SK-N-SH treated with all-trans-retinoic acid at 6 μM for 48 hours (cell line): ENCODE results near the gene IL17C.

Source experiments
- ATAC-seq: fragments of 200-7000 bp; cut with Tn5 transposase; 3 replicates; pipeline ENCODE4 v1.9.1; 2020; ENCODE audit warnings: mild to moderate bottlenecking, moderate library complexity
- ARNTL ChIP-seq: fragments of 450-650 bp; formaldehyde crosslinking; IDR thresholded peaks from 2 replicates; pipeline ENCODE4 v1.5.0; 2020; ENCODE audit warnings: low read depth, mild to moderate bottlenecking, moderate library complexity, borderline replicate concordance
- BACH2 ChIP-seq: fragments of 250-450 bp; sonication (Bioruptor Pico); IDR thresholded peaks from 2 replicates; pipeline ENCODE4 v1.9.0; 2021; ENCODE audit warnings: mild to moderate bottlenecking, borderline replicate concordance
- CREB5 ChIP-seq: fragments of 250-450 bp; sonication (Bioruptor Pico); IDR thresholded peaks from 2 replicates; pipeline ENCODE4 v1.5.1; 2020; ENCODE audit warnings: low read depth, mild to moderate bottlenecking, moderate library complexity
- CSDC2 ChIP-seq: fragments of 250-450 bp; sonication (Bioruptor Pico); IDR thresholded peaks from 2 replicates; pipeline ENCODE4 v1.5.0; 2020; ENCODE audit warnings: mild to moderate bottlenecking, moderate library complexity
- CSRNP3 ChIP-seq: fragments of 250-450 bp; sonication (Bioruptor Pico); IDR thresholded peaks from 2 replicates; pipeline ENCODE4 v1.5.1; 2021; ENCODE audit warnings: mild to moderate bottlenecking, moderate library complexity
- ISL1 ChIP-seq: fragments of 250-450 bp; sonication (Bioruptor Pico); IDR thresholded peaks from 2 replicates; pipeline ENCODE4 v2.1.2; 2022; ENCODE audit warnings: mild to moderate bottlenecking, moderate library complexity
- PATZ1 ChIP-seq: fragments of 250-450 bp; sonication (Bioruptor Pico); IDR thresholded peaks from 2 replicates; pipeline ENCODE4 v1.8.0; 2020; ENCODE audit warnings: mild to moderate bottlenecking, moderate library complexity, borderline replicate concordance
- POU6F1 ChIP-seq: fragments of 250-450 bp; sonication (Bioruptor Pico); IDR thresholded peaks from 2 replicates; pipeline ENCODE4 v1.8.0; 2021; ENCODE audit warnings: low read depth, mild to moderate bottlenecking, moderate library complexity, borderline replicate concordance
- PPARA ChIP-seq: fragments of 250-450 bp; sonication (Bioruptor Pico); IDR thresholded peaks from 2 replicates; pipeline ENCODE4 v1.5.0; 2020; ENCODE audit warnings: mild to moderate bottlenecking, borderline replicate concordance
- RARB ChIP-seq: fragments of 250-450 bp; sonication (Bioruptor Pico); IDR thresholded peaks from 2 replicates; pipeline ENCODE4 v1.8.0; 2021; ENCODE audit warnings: mild to moderate bottlenecking, moderate library complexity
- SNAI2 ChIP-seq: fragments of 250-450 bp; sonication (Bioruptor Pico); IDR thresholded peaks from 2 replicates; pipeline ENCODE4 v1.5.0; 2020; ENCODE audit warnings: mild to moderate bottlenecking, moderate library complexity
- TCF4 ChIP-seq: fragments of 250-450 bp; sonication (Bioruptor Pico); IDR thresholded peaks from 2 replicates; pipeline ENCODE4 v1.8.0; 2021; ENCODE audit warnings: mild to moderate bottlenecking, moderate library complexity, borderline replicate concordance
- TOX ChIP-seq: fragments of 250-450 bp; sonication (Bioruptor Pico); IDR thresholded peaks from 2 replicates; pipeline ENCODE4 v1.8.0; 2021; ENCODE audit warnings: mild to moderate bottlenecking, moderate library complexity, borderline replicate concordance
- TSHZ2 ChIP-seq: fragments of 250-450 bp; sonication (Bioruptor Pico); IDR thresholded peaks from 2 replicates; pipeline ENCODE4 v1.5.0; 2020; ENCODE audit warnings: mild to moderate bottlenecking, moderate library complexity
- ZC3H10 ChIP-seq: fragments of 250-450 bp; sonication (Bioruptor Pico); IDR thresholded peaks from 2 replicates; pipeline ENCODE4 v1.5.1; 2021; ENCODE audit warnings: mild to moderate bottlenecking, moderate library complexity
- ZFP3 ChIP-seq: fragments of 250-450 bp; sonication (Bioruptor Pico); IDR thresholded peaks from 2 replicates; pipeline ENCODE4 v1.5.0; 2020; ENCODE audit warnings: mild to moderate bottlenecking, moderate library complexity
- ZFP30 ChIP-seq: fragments of 450-650 bp; formaldehyde crosslinking; IDR thresholded peaks from 2 replicates; pipeline ENCODE4 v1.5.0; 2022; ENCODE audit warnings: mild to moderate bottlenecking, moderate library complexity
- ZNF70 ChIP-seq: fragments of 450-650 bp; formaldehyde crosslinking; IDR thresholded peaks from 2 replicates; pipeline ENCODE4 v1.5.0; 2020; ENCODE audit warnings: mild to moderate bottlenecking, moderate library complexity
- ZNF8 ChIP-seq: fragments of 450-650 bp; formaldehyde crosslinking; IDR thresholded peaks from 2 replicates; pipeline ENCODE4 v1.5.0; 2020; ENCODE audit warnings: mild to moderate bottlenecking, moderate library complexity

IL17C gene

GRCh38 chr16:88642881-88643643, 4.7 kb downstream of the IL17C start:
- ATAC-seq, result no peak
- TF ChIP-seq CSDC2 (CRISPR knock-in tag) (no peak), ZFP3 (no peak), PPARA (CRISPR knock-in tag) (no peak), ZC3H10 (CRISPR knock-in tag) (no peak), POU6F1 (CRISPR knock-in tag) (no peak), TOX (no peak), CSRNP3 (CRISPR knock-in tag) (no peak)

- ATAC-seq, result no peak
- TF ChIP-seq ZFP30 (CRISPR knock-in tag) (no peak), TCF4 (CRISPR knock-in tag) (no peak), TOX (no peak), PPARA (CRISPR knock-in tag) (no peak), BACH2 (CRISPR knock-in tag) (no peak), ZNF70 (no peak), SNAI2 (CRISPR knock-in tag) (no peak)
Measured at GRCh38 chr16:88643644-88643932, 5.2 kb downstream of the IL17C start.

- TF ChIP-seq ARNTL (CRISPR knock-in tag), result no peak
- TF ChIP-seq CREB5 (CRISPR knock-in tag), result no peak
- TF ChIP-seq BACH2 (CRISPR knock-in tag), result no peak
- no peak for TF ChIP-seq POU6F1 (CRISPR knock-in tag)
- no peak for TF ChIP-seq TOX
- TF ChIP-seq ZNF8 (CRISPR knock-in tag), result no peak
- no peak for TF ChIP-seq RARB (CRISPR knock-in tag)
- TF ChIP-seq PATZ1, result no peak
- TF ChIP-seq SNAI2 (CRISPR knock-in tag), result no peak
- TF ChIP-seq CSRNP3 (CRISPR knock-in tag), result no peak
- no peak for TF ChIP-seq ZFP30 (CRISPR knock-in tag)
- no peak for TF ChIP-seq ISL1 (CRISPR knock-in tag)
- ATAC-seq, result no peak
Measured at GRCh38 chr16:88645455-88645854, 7.1 kb downstream of the IL17C start.

- TF ChIP-seq TSHZ2 (CRISPR knock-in tag) (no peak), ARNTL (CRISPR knock-in tag) (no peak), TCF4 (CRISPR knock-in tag) (no peak)
- ATAC-seq, result no peak
Measured at GRCh38 chr16:88645941-88646340, 7.6 kb downstream of the IL17C start.
